GM19438 (cell line): ENCODE results near the gene RAD52.

ENCODE experiments used
- ATAC-seq: cut with Tn5 transposase; IDR thresholded peaks from one replicate; pipeline ENCODE4 v1.9.1; 2021; ENCODE audit warnings: low read depth; ENCODE audit not compliant: unreplicated experiment

The RAD52 gene

DNA sequence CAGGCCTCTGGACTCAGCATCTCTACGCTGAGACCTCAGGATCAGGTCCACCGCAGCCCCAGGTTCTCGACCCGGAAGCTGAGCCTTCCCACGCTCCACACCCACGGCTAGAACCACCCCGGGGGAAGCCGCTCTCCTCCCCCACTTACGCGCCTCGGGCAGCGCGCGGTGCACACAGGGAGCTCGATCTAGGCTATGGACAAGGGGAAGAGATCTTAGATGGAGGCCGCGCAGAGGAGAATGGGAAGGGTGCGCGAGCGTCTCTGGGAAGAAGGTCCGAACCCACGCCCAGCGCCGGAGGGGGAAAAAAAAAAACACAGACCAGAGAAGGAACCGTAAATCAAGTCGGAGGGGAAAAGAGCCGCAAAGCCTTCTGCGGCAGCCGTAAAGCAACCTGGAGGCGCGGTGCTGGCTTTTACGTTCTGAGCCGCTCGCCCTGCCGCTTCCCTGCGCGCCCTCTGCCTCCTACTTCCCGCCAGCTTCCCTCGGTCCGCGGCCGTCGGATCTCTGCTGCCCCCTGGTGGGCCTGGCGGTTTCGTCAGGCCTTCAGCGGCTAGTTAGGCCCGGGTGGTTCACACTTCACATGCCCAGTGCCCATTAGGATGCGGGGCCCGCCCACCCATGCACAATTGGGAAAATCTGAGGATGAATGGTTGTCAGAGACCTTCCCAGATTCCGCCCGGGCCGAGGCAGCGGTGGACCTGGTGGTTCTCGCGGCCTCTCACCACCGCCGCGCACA lies at the start of gene RAD52:
Gene RAD52 (minus strand): TSS at position 242 of the 739 bp plus-strand sequence. CDS start 16,636 bp downstream, outside the sequence.
- peak; percentile 86 for ATAC-seq

DNA sequence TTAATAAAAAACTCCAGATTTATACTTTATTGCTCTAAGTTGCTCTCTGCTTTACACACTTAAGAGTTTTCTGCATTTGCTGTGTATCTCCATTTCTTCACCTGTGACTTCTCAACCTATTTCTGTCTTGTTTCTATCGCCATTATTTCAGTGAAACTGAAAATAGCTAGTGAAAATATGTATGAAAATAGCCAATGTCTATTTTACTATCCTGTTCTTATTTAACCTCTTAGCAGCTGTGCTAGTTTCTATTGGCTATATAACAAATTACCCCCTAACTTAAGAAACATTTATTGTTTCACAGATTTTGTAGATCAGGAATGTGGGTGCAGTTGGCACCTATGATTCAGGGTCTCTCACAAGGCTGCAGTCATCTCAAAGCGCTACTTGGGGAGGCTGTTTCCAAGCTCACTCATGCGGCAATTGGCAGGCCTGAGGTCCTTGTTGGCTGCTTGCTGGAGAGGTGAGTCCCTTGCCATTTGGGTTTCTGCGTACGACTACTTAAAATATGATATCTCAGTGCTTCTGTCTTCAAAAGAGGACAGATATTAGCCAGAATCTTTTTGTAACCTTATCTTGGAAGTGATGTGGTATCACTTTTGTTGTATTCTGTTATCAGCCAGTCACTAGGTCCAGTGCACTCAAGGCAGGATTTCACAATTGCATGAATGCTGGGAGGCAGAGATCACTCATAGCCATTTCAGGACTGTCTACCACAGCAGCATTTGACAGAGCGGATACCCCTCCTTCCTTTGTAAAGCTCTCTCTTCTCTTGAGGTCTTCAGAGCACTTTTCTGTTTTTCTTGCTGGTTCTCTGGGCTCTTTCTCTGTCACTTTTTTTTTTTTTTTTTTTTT lies 48.8 kb upstream of the RAD52 start:
- ATAC-seq = peak; percentile 76

DNA sequence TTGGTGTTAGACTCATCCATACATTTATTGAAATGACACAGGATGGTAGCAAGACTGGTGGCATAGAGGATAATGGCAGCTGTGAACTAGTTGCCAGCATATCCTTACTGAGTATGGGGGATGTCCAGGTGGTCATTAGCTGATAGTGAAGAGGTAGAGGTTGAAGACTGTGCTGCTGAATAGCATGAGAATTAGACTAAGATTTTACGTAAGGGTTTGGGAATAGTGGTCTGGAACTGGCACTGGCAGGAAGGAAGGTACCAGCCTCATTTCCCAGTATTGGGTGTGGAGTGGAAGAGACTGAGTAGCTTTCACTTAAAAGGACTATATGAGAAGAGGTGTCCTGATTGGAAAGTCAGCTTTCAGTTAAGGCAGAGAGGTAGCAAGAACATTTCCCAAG lies 48.0 kb upstream of the RAD52 start:
- no peak for ATAC-seq

- ATAC-seq = no peak
These were observed 47.4 kb upstream of the RAD52 start for GRCh38 chr12:996881-997280.

DNA sequence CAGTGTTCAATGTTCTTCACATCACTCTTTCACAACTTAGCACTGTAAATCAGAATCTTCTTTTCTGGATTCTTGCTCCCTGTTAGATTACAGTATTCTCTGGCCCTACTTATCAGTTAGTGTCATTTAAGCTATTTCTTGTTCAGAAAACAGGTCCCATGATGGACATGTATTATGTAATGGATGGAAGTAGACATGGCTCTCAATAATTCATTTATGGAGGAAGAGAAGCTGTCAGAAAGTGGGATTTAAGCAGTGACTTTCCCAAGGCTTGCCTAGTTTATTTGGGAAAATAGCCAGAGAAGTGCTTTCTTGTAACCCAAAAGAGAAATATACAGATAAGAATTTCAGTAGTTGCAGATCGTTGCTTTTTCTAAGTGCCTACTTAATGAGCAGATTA lies 43.2 kb upstream of the RAD52 start:
- ATAC-seq = no peak

- peak; percentile 35 for ATAC-seq
These were observed 42.1 kb upstream of the RAD52 start for GRCh38 chr12:991350-992333.

GRCh38 chr12:990661-991349 lies 41.3 kb upstream of the RAD52 start, which contains the start of gene ERC1:
Gene ERC1, plus strand, starts transcription at chr12:991223. Its CDS starts 36,681 bp downstream, at chr12:1027904.
- ATAC-seq = peak; percentile 83

- ATAC-seq = peak; percentile 10
These were observed 40.5 kb upstream of the RAD52 start for GRCh38 chr12:989751-990660.

GRCh38 chr12:989051-989450 lies 39.6 kb upstream of the RAD52 start:
- no peak for ATAC-seq

- ATAC-seq = no peak
These were observed 39.2 kb upstream of the RAD52 start for GRCh38 chr12:988646-989045.

GRCh38 chr12:981961-982360 lies 32.5 kb upstream of the RAD52 start:
- no peak for ATAC-seq

DNA sequence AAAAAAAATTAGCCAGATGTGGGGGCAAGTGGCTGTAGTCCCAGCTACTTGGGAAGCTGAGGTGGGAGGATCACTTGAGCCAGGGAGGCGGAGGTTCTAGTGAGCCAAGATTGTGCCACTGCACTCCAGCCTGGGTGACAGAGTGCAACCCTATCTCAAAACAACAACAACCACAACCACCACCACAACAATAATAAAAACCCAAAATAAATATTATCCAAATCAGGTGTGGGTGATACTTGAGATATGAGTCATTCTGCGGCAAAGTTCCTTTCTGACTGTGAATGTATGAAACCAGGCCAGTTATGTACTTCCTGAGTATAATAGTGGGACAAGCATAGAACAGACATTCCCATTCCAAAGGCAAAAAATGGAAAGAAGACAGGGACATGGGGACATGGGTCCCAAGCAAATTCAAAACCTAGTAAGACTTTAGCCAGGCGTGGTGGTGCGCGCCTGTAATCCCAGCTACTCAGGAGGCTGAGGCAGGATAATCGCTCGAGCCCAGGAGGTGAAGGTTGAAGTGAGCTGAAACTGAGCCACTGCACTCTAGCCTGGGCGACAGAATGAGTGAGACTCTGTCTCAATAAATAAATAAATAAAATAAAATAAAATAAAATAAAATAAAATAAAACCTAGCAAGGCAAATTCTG lies 31.8 kb upstream of the RAD52 start:
- no peak for ATAC-seq

DNA sequence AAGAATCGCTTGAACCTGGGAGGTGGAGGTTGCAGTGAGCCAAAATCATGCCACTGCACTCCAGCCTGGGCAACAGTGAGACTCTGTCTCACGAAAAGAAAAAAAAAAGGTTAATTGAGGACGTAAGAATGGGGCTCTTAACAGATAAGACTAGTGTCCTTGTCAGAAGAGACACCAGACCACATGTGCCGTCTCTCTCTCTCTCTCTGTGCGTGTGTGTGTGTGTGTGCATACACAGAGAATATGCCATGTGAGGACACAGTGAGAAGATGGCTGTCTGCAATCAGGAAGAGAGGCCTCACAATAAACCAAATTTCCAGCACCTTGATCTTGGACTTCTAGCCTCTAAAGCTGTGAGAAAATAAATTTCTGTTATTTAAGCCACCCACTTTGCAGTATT lies 29.9 kb upstream of the RAD52 start:
- ATAC-seq = no peak

- ATAC-seq = no peak
These were observed 27.7 kb upstream of the RAD52 start for GRCh38 chr12:977156-977555.

- ATAC-seq = no peak
These were observed 27.1 kb upstream of the RAD52 start for GRCh38 chr12:976644-977043.

DNA sequence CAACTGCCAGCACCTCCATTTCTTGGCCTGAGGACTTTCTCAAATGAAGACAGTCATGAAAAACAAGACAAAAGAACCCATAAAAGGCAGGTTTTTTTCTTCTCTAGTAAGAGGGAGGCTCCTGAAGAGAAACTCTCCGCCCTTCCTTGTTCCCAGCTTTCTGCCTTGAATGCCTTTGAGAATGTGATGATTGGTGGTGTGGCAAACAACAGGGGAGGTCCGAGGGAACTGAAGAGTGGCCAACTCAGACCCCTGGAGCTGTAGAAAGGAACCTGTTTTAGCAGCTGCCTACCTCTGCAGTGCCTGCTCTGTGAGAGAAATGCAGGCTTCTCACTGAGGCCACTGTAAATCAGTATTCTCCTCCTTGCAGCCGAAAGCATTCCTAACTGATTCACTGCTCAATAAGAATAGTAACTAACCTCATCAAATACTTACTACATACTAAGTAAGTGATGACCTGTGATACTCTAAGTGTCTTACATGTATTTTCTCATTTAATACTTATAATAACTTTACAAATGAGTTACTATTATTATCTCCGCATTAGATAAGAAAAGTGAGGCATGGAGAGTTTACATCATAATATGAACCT lies 24.9 kb upstream of the RAD52 start:
- ATAC-seq = no peak

- ATAC-seq = no peak
These were observed 22.5 kb upstream of the RAD52 start for GRCh38 chr12:971991-972390.

GRCh38 chr12:969821-970220 lies 20.3 kb upstream of the RAD52 start:
- ATAC-seq = no peak
